Vagina (tissue), 2 donors: ENCODE results near the gene CHIT1.

Experiments
- POLR2A ChIP-seq, 2 donors: fragments of 450-650 bp; IDR thresholded peaks; one replicate each; pipeline ENCODE4 v1.6.1; 2017; ENCODE audit warnings: antibody characterized with exemption in 2 of 2, mild to moderate bottlenecking in 2 of 2, moderate library complexity in 2 of 2
- POLR2AphosphoS5 ChIP-seq, 2 donors: sonication (generic); formaldehyde crosslinking; IDR thresholded peaks; one replicate each; pipeline ENCODE4 v1.9.0; 2017; ENCODE audit warnings: antibody characterized with exemption in 2 of 2, mild to moderate bottlenecking in 2 of 2, low read depth in 1 of 2; ENCODE audit not compliant: insufficient read depth in 1 of 2
- TF ChIP-seq, protein P1 (sequence below), 3 experiments: fragments of 450-650 bp in 2 of 3; fragments of 200-600 bp in 1 of 3; sonication (generic) in 1 of 3; IDR thresholded peaks; one replicate each; pipeline ENCODE4 v1.5.1; 2017 to 2019; ENCODE audit warnings: antibody characterized with exemption in 3 of 3, mild to moderate bottlenecking in 2 of 3, moderate library complexity in 2 of 3

DNA sequence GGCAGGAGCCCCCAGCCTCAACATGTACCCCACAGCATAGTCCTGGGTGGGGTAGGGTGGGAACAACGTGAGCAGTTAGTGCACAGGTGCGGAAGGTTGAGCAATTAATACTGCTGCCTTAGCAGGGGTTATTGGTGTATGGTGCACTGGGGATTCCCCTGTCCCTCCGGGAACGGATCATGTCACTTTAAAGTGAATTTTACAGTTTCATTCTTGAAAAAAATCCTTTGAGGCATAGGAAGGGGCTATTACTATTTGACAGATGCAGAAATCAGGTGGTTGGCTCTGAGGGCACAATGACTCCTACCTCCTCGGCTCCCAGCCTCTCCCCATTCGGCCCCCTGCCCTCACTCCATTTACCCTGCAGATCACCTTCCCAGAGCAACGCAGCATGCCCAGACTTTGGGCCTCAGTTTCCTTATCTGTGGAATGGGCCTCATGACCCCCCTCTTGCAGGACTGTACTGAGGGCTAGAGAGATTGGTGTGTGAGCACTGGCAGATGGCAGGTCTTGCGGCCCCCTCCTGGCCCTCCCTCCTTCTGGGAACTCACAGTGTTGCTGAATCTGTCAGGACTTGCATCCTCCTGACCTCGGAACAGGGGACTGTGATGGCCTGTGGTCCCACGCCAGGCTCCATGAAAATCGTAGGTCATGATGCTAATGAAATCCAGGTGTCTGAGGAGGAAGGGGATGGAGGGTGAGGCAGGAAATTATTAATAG, 48.7 kb downstream of the CHIT1 start:
- TF ChIP-seq, protein P1, sequence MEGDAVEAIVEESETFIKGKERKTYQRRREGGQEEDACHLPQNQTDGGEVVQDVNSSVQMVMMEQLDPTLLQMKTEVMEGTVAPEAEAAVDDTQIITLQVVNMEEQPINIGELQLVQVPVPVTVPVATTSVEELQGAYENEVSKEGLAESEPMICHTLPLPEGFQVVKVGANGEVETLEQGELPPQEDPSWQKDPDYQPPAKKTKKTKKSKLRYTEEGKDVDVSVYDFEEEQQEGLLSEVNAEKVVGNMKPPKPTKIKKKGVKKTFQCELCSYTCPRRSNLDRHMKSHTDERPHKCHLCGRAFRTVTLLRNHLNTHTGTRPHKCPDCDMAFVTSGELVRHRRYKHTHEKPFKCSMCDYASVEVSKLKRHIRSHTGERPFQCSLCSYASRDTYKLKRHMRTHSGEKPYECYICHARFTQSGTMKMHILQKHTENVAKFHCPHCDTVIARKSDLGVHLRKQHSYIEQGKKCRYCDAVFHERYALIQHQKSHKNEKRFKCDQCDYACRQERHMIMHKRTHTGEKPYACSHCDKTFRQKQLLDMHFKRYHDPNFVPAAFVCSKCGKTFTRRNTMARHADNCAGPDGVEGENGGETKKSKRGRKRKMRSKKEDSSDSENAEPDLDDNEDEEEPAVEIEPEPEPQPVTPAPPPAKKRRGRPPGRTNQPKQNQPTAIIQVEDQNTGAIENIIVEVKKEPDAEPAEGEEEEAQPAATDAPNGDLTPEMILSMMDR (IDR thresholded peaks at IDR 0.05) = no peak
- TF ChIP-seq POLR2AphosphoS5 (IDR thresholded peaks at IDR 0.05; ENCODE audit: insufficient read depth in 1 of 2, low read depth in 1 of 2) (no peak), POLR2A (IDR thresholded peaks at IDR 0.05) (no peak)
